ENCODE measurements around the gene SUSD2. TPM values are rescaled to one million over a fixed set of nuclear protein-coding genes. Genes with fewer than 3 reads are reported as not detected.
A peak's percentile ranks its signal among the peaks of the same experiment; 100 is the strongest.

SUSD2 gene
- total and polyA plus RNA-seq, 2 of the 4 experiments (the other 2 are of a cell fraction): 0.18 to 1.6 TPM

DNA sequence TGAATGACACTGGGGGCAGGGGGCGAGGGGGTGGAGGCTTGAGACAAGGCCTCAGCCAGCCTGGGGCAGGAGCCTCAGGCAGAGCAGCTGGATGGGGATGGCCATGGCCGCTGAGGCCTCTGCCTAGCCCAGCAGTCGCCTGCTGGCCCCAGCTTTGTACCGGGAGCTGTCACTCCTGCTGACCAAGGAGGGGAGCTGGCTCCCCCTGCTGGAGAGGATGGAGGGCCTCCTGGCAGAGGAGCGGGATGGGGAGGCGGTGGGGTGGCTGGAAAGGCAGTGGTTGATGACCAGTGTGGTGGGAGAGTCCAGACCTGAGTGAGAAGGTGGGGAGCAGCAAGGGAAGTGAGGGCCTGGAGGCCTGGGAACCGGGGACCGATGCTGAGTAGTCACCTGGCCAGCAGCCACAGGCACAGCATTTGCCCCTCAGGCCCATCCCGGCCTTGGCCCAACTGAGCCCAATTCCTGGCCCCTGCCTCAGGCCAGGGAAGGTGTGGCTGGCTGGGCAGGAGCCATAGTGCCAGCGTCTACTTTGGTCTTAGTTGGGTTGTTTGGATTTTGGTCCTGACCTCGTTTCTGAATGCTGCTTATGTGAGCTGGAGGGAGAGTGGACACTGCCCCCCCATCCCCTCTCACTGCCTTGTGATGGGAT lies 6.0 kb upstream of the SUSD2 start:
- Histone ChIP-seq H3K4me1 (ENCODE audit: control insufficient read depth, insufficient read depth, low read length) (no peaks in the 10 kb centered on the region), H2BK120ac (ENCODE audit: low read depth, low read length) (no peak overlapping the region), H4K20me1 (ENCODE audit: insufficient read depth, low read length) (peaks cover 19% of the 10 kb centered on the region; the same call in 1 of the 2 replicates), H4K8ac (ENCODE audit: low read depth in 2 of 2, low read length in 2 of 2) (no peak overlapping the region), H3K9ac (ENCODE audit: low read depth, low read length) (no peak overlapping the region), H3K14ac (replicated peaks; ENCODE audit: low read depth, low read length) (no peak overlapping the region), H3K4me3 (ENCODE audit: insufficient read depth, low read depth, low read length) (no peak overlapping the region), H2BK20ac (ENCODE audit: low read depth, low read length) (no peak overlapping the region), H3K36me3 (ENCODE audit: control insufficient read depth, insufficient read depth, low read length) (peaks cover 46% of the 10 kb centered on the region), H4K91ac (ENCODE audit: insufficient read depth, low read depth, low read length) (no peak overlapping the region), H2AK9ac (replicated peaks; ENCODE audit: low read depth, low read length, poor library complexity) (peak overlapping the region; percentile 2), H3K9me1 (ENCODE audit: insufficient read depth, low read length) (no peaks in the 10 kb centered on the region), H3K4ac (ENCODE audit: low read depth, low read length) (no peak overlapping the region), H4K5ac (ENCODE audit: low read depth, low read length) (no peak overlapping the region), H3K23ac (ENCODE audit: low read depth, low read length) (no peak overlapping the region), H2BK15ac (ENCODE audit: low read depth, low read length) (no peak overlapping the region), H3K4me2 (ENCODE audit: low read depth, low read length) (no peak overlapping the region), H3K79me1 (ENCODE audit: low read depth in 1 of 2, low read length in 2 of 2) (peaks cover 0 to 8% of the 10 kb centered on the region in 2 experiments; a peak in 2 of 4 replicates), H2AFZ (replicated peaks; ENCODE audit: low read length, poor library complexity) (peak overlapping the region; percentile 61), H3K56ac (ENCODE audit: extremely low read depth, insufficient read depth, low read length) (no peak overlapping the region), H3K9me3 (ENCODE audit: control insufficient read depth, insufficient read depth, low read length) (no peaks in the 10 kb centered on the region), H2AK5ac (ENCODE audit: low read depth, low read length) (0 out of 2 replicates have a peak overlapping the region, but pooled peaks have one; percentile 35), H2BK5ac (ENCODE audit: low read depth, low read length, poor library complexity, severe bottlenecking) (no peak overlapping the region), H3K27me3 (ENCODE audit: control insufficient read depth, insufficient read depth, low read length) (no peaks in the 10 kb centered on the region), H3K27ac (ENCODE audit: insufficient read depth, low read length) (no peak overlapping the region), H3K18ac (ENCODE audit: low read depth, low read length) (no peak overlapping the region)
- dilution Hi-C loops (cut with HindIII; ENCODE audit: low sequenced_read_pairs, unreplicated experiment) (no loop called here), intact Hi-C loops (cut with micrococcal nuclease) (loop anchor here (1.0 to 10.0 kb wide), 2 partner anchors 68 to 190 kb away; partner anchors contain the start of gene GSTT2), in situ Hi-C loops (cut with MboI; ENCODE audit: low sequenced_read_pairs) (no loop called here)
- ChIA-PET CTCF (interaction anchor here (0.7 to 2.5 kb wide), 3 partner anchors 18 to 88 kb away, joined by 3 to 19 read pairs (median 9); no protein-coding TSS in a partner anchor), POLR2A (ENCODE audit: unreplicated experiment) (no interaction called here)
- DNase-seq: peak; percentile 72
- peak; percentile 90 for ATAC-seq (ENCODE audit: low read depth)
- BruUV-seq (replicated peaks): no TSS peak
- 74% methylated on average over 5 of the region's 11 CpGs; no CpG with 5 or more reads in 1 of the 2 experiments for WGBS, 2 experiments (ENCODE audit: extremely low coverage in 2 of 2, insufficient read length in 1 of 2)
- TF ChIP-seq POLR2A (IDR thresholded peaks at IDR 0.05; ENCODE audit: low read depth, low read length) (no peak), MAFK (IDR thresholded peaks at IDR 0.05; ENCODE audit: low read depth, low read length) (no peak), CHD1 (IDR thresholded peaks at IDR 0.05; ENCODE audit: low read depth, low read length) (no peak), RFX5 (IDR thresholded peaks at IDR 0.05; ENCODE audit: low read depth, low read length) (no peak), FOS (IDR thresholded peaks at IDR 0.05; ENCODE audit: low read depth, low read length) (no peak), BHLHE40 (IDR thresholded peaks at IDR 0.05; ENCODE audit: low read depth, low read length) (no peak), RCOR1 (IDR thresholded peaks at IDR 0.05; ENCODE audit: insufficient replicate concordance, low read length) (no peak), CEBPB (IDR thresholded peaks at IDR 0.05; ENCODE audit: low read depth, low read length) (no peak), RAD21 (IDR thresholded peaks at IDR 0.05; ENCODE audit: low read length) (peak; percentile 92), MAZ (IDR thresholded peaks at IDR 0.05; ENCODE audit: borderline replicate concordance, low read depth, low read length) (0 out of 2 replicates have a peak, but pooled peaks have one; percentile 28), NFE2L2 (IDR thresholded peaks at IDR 0.05; ENCODE audit: low read depth, low read length) (no peak), SMC3 (IDR thresholded peaks at IDR 0.05; ENCODE audit: low read depth, low read length) (peak; percentile 97), MXI1 (IDR thresholded peaks at IDR 0.05; ENCODE audit: borderline replicate concordance, low read depth, low read length) (no peak)
- TF ChIP-seq, protein P1, sequence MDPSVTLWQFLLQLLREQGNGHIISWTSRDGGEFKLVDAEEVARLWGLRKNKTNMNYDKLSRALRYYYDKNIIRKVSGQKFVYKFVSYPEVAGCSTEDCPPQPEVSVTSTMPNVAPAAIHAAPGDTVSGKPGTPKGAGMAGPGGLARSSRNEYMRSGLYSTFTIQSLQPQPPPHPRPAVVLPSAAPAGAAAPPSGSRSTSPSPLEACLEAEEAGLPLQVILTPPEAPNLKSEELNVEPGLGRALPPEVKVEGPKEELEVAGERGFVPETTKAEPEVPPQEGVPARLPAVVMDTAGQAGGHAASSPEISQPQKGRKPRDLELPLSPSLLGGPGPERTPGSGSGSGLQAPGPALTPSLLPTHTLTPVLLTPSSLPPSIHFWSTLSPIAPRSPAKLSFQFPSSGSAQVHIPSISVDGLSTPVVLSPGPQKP (IDR thresholded peaks at IDR 0.05; ENCODE audit: borderline replicate concordance, low read depth, low read length): no peak
- TF ChIP-seq, protein P2, sequence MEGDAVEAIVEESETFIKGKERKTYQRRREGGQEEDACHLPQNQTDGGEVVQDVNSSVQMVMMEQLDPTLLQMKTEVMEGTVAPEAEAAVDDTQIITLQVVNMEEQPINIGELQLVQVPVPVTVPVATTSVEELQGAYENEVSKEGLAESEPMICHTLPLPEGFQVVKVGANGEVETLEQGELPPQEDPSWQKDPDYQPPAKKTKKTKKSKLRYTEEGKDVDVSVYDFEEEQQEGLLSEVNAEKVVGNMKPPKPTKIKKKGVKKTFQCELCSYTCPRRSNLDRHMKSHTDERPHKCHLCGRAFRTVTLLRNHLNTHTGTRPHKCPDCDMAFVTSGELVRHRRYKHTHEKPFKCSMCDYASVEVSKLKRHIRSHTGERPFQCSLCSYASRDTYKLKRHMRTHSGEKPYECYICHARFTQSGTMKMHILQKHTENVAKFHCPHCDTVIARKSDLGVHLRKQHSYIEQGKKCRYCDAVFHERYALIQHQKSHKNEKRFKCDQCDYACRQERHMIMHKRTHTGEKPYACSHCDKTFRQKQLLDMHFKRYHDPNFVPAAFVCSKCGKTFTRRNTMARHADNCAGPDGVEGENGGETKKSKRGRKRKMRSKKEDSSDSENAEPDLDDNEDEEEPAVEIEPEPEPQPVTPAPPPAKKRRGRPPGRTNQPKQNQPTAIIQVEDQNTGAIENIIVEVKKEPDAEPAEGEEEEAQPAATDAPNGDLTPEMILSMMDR (conservative IDR thresholded peaks at IDR 0.05; ENCODE audit: low read depth, low read length): peak; percentile 89

All from IMR-90 (cell line).